BJ (cell line): ENCODE results near the gene SPRYD3. TPM values are rescaled to one million over a fixed set of nuclear protein-coding genes. Genes with fewer than 3 reads are reported as not detected.
A peak's percentile ranks its signal among the peaks of the same experiment; 100 is the strongest.

Experiments
- CTCF ChIA-PET: fragments of 350-600 bp; formaldehyde crosslinking; extraction: SDS; loops from one replicate; lab custom pipeline; 2021; ENCODE audit warnings: antibody characterized with exemption, inconsistent platforms; lab: Yijun Ruan, JAX
- POLR2A ChIA-PET: fragments of 300-600 bp; sonication (Branson Sonifier 250); formaldehyde crosslinking; extraction: SDS; loops from one replicate; lab custom pipeline; 2021; ENCODE audit warnings: antibody characterized with exemption; lab: Charles Lee
- DNase-seq: peaks from one replicate; pipeline ENCODE4 v3.0.0-alpha.2; 2011; ENCODE audit warnings: low read depth
- H3K27me3 ChIP-seq: 2 replicates; pipeline ENCODE4 v1.6.0; 2011; ENCODE audit warnings: low read length; ENCODE audit not compliant: control insufficient read depth, insufficient read depth
- H3K36me3 ChIP-seq: 2 replicates; pipeline ENCODE4 v1.5.1; 2011; ENCODE audit warnings: low read length; ENCODE audit not compliant: control insufficient read depth, insufficient read depth
- H3K4me3 ChIP-seq: 2 replicates; pipeline ENCODE4 v1.5.1; 2011; ENCODE audit warnings: low read depth, mild to moderate bottlenecking, control low read depth, low read length
- CTCF ChIP-seq: IDR thresholded peaks from 2 replicates; pipeline ENCODE4 v1.5.1; 2011; ENCODE audit warnings: low read depth, mild to moderate bottlenecking, control low read depth, inconsistent platforms, low read length, moderate library complexity; ENCODE audit not compliant: insufficient read depth
- polyA plus RNA-seq: library from polyadenylated mRNA; depleted of rRNA; stranded (reverse); fragments of >200 nt; gene quantifications from 2 replicates; pipeline ENCODE4 v1.2.3, GENCODE V29; 2011

Gene SPRYD3
- polyA plus RNA-seq, 1 experiment, result 48.0 TPM

GRCh38 chr12:53101931-53102781, 23.0 kb upstream of the SPRYD3 start:
- peaks cover 8% of the 10 kb centered on the region for H3K36me3 ChIP-seq
- no peak for TF ChIP-seq CTCF
- no peak for DNase-seq
- ChIA-PET CTCF (interaction anchor here (0.7 to 15.7 kb wide), 10 partner anchors 12 to 218 kb away, joined by 3 to 416 read pairs (median 5); partner anchors contain the start of gene SPRYD3), POLR2A (no interaction called here)
- no peaks in the 10 kb centered on the region for H3K27me3 ChIP-seq
- no peak overlapping the region for H3K4me3 ChIP-seq

- no peak for TF ChIP-seq CTCF
- no peak overlapping the region for H3K4me3 ChIP-seq
- H3K36me3 ChIP-seq, result peaks cover 8% of the 10 kb centered on the region
- CTCF ChIA-PET, result interaction anchor here (0.7 to 15.7 kb wide), 6 partner anchors 11 to 113 kb away, joined by 3 to 416 read pairs (median 6); partner anchors contain the start of gene SPRYD3
- no peak for DNase-seq
- POLR2A ChIA-PET, result no interaction called here
- H3K27me3 ChIP-seq, result no peaks in the 10 kb centered on the region
Observed at GRCh38 chr12:53101266-53101665, 22.1 kb upstream of the SPRYD3 start.

GRCh38 chr12:53100466-53101151, 21.4 kb upstream of the SPRYD3 start:
- Histone ChIP-seq H3K27me3 (no peaks in the 10 kb centered on the region), H3K4me3 (no peak overlapping the region), H3K36me3 (peaks cover 8% of the 10 kb centered on the region)
- ChIA-PET CTCF (interaction anchor here (1.2 to 15.7 kb wide), 8 partner anchors 8 to 114 kb away, joined by 3 to 416 read pairs (median 7); partner anchors contain the start of genes SPRYD3 and TNS2), POLR2A (interaction anchor here (0.6 to 1.2 kb wide), 2 partner anchors 33 to 35 kb away, joined by 4 to 7 read pairs; no protein-coding TSS in a partner anchor)
- no peak for DNase-seq
- no peak for TF ChIP-seq CTCF

- ChIA-PET CTCF (interaction anchor here (0.6 to 15.7 kb wide), 23 partner anchors 10 to 225 kb away, joined by 3 to 416 read pairs (median 5); partner anchors contain the start of genes SPRYD3 and TNS2), POLR2A (interaction anchor here (1.0 to 1.8 kb wide), 3 partner anchors 18 to 33 kb away, joined by 4 to 6 read pairs (median 5); no protein-coding TSS in a partner anchor)
- H3K27me3 ChIP-seq, result no peaks in the 10 kb centered on the region
- peak; percentile 74 for DNase-seq
- peak overlapping the region; percentile 81 for H3K4me3 ChIP-seq
- peaks cover 8% of the 10 kb centered on the region for H3K36me3 ChIP-seq
- peak; percentile 94 for TF ChIP-seq CTCF
Observed at GRCh38 chr12:53099071-53099882, 20.1 kb upstream of the SPRYD3 start.
